ENCODE measurements around the gene LNPK.

DNA sequence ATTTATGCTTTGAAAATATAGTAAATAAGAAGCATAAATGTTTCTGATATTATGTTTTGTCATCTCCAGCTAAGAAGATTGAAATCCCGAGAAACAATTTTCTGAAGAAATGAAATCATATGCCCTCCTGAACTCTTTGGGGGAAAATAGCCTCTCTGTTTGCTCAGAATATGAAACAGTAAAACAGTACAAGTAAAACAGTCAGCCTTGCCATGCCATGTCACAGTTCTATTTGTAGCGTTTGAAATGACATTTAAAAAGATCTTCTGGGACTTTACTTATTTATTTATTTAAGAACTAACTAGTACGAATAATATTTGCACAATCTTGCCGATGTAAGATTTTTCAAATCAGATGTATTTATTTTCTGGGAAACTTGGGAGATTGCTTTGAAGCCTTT is 98.0 kb downstream of the LNPK start:
- TF ChIP-seq RAD21 (IDR thresholded peaks at IDR 0.05; ENCODE audit: low read depth) (no peak), NFIC (IDR thresholded peaks at IDR 0.05) (no peak), TAF1 (IDR thresholded peaks at IDR 0.05; ENCODE audit: low read depth) (no peak), CREB1 (IDR thresholded peaks at IDR 0.05; ENCODE audit: low read depth) (no peak), TEAD4 (IDR thresholded peaks at IDR 0.05) (no peak), EP300 (IDR thresholded peaks at IDR 0.05; ENCODE audit: borderline replicate concordance) (no peak)
